PC-3 (cell line): ENCODE results near the gene TBC1D16.
A peak's percentile ranks its signal among the peaks of the same experiment; 100 is the strongest.

Source experiments
- CTCF ChIP-seq: fragments of 300-600 bp; sonication (generic); conservative IDR thresholded peaks from 2 replicates; pipeline ENCODE4 v1.5.1; 2017; ENCODE audit warnings: antibody characterized with exemption, low read depth, mild to moderate bottlenecking, low read length
- EZH2 ChIP-seq: fragments of 300-600 bp; sonication (generic); IDR thresholded peaks from one replicate; pipeline ENCODE4 v1.6.1; 2017; ENCODE audit warnings: antibody characterized with exemption, mild to moderate bottlenecking, low read length; ENCODE audit not compliant: unreplicated experiment
- EZH2phosphoT487 ChIP-seq: fragments of 300-600 bp; sonication (generic); IDR thresholded peaks from 2 replicates; pipeline ENCODE4 v1.6.1; 2018; ENCODE audit warnings: mild to moderate bottlenecking, antibody characterized with exemption, low read length, borderline replicate concordance

DNA sequence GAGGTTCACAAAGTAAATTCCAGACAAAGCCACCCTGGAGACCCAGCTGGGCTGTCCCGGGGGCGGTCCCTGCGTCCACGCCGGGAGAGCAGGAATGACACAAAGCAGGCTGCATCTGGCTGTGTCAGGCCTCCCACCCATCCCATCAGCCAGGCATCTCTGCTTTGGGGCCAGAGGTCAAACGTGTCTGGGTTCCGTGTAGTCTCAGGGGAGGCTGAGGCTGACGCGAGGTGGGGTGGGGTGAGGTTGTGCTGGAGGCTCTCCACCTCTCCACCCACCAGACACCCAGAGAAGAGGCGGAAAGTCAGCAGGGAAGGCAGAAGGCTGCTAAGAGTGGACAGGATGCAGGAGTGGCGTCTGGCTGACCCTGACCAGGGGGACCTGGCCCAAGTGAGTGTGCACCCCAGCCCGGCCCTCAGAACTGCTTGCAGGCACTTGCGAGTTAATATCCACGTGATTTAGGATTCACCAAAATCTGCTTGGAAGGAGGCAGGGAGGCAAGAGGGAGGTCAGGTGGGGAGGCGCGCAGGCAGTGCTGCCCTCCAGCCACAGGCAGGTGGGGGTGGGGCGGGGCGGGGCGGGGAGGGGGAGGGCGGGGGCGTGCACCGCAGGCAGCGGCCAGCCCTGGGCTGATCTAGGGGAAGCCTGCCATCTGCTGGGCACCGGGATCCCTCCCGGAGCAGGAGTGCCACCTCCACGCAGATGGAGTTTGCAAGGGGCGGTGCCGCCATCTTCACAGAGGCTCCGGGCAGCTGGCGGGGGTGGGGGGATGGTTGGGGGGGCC is 44.3 kb downstream of the TBC1D16 start:
- TF ChIP-seq EZH2phosphoT487: no peak
- TF ChIP-seq CTCF: peak; percentile 42
- no peak for TF ChIP-seq EZH2
